Thyroid gland (tissue), 4 donors: ENCODE data around the gene DOLPP1. TPM values are rescaled to one million over a fixed set of nuclear protein-coding genes. Genes with fewer than 3 reads are reported as not detected.
A peak's percentile ranks its signal among the peaks of the same experiment; 100 is the strongest.
"Not testable (repeated sequence)": the region's sequence is repeated elsewhere in the genome, so short reads cannot be mapped to it uniquely, and the experiment has no call there.

ENCODE experiments used
- DNase-seq, 2 donors: peaks; one replicate each; pipeline ENCODE4 v3.0.0-alpha.2; 2019
- H3K27ac ChIP-seq, 3 donors: fragments of 200-600 bp; sonication (generic); 1 replicate in 2 of 3; 2 replicates in 1 of 3; pipeline ENCODE4 v1.5.1; 2016 to 2019; ENCODE audit warnings: mild to moderate bottlenecking in 1 of 3, moderate library complexity in 1 of 3
- H3K27me3 ChIP-seq: fragments of 200-600 bp; sonication (generic); one replicate; pipeline ENCODE4 v1.5.1; 2019
- H3K36me3 ChIP-seq, 2 donors: fragments of 200-600 bp; sonication (generic); one replicate each; pipeline ENCODE4 v1.5.1; 2016 to 2019
- H3K4me1 ChIP-seq, 2 donors: fragments of 200-600 bp; sonication (generic); one replicate each; pipeline ENCODE4 v1.5.1; 2017 to 2019
- H3K4me3 ChIP-seq, 3 donors: fragments of 200-600 bp; sonication (generic); replicated peaks in 1 of 3; 1 replicate in 2 of 3; 2 replicates in 1 of 3; pipeline ENCODE4 v1.5.1; 2016; ENCODE audit warnings: mild to moderate bottlenecking in 1 of 3
- H3K9me3 ChIP-seq: fragments of 200-600 bp; sonication (generic); one replicate; pipeline ENCODE4 v1.5.1; 2017
- CTCF ChIP-seq, 6 experiments: fragments of 200-600 bp in 3 of 6; fragments of 450-650 bp in 3 of 6; sonication (generic) in 3 of 6; IDR thresholded peaks; one replicate each; pipeline ENCODE4 v1.5.1; 2016 to 2019; ENCODE audit warnings: antibody characterized with exemption in 6 of 6, mild to moderate bottlenecking in 2 of 6, inconsistent platforms in 1 of 6, moderate library complexity in 1 of 6
- POLR2A ChIP-seq, 2 donors: fragments of 450-650 bp; IDR thresholded peaks; one replicate each; pipeline ENCODE4 v1.6.1; 2017; ENCODE audit warnings: antibody characterized with exemption in 2 of 2, mild to moderate bottlenecking in 2 of 2, moderate library complexity in 1 of 2
- WGBS, 2 donors: methylation state at CpG; one replicate each; pipeline ENCODE4 v1.1.5; 2017; 5-methylcytosine and 5-hydroxymethylcytosine counted together
- intact Hi-C: fragments of 100-400 bp; cut with DNase I; formaldehyde crosslinking; loops from one replicate; pipeline ENCODE4 v1.15.1; 2023
- total RNA-seq, 4 donors: library from RNA; depleted of rRNA; stranded (reverse); fragments of >200 nt; gene quantifications; one replicate each; pipeline ENCODE4 v1.2.3, GENCODE V29; 2016

Gene DOLPP1
- total RNA-seq, 4 donors from 2014 or later = 6.0 to 10.9 (median 8.3) TPM

DNA sequence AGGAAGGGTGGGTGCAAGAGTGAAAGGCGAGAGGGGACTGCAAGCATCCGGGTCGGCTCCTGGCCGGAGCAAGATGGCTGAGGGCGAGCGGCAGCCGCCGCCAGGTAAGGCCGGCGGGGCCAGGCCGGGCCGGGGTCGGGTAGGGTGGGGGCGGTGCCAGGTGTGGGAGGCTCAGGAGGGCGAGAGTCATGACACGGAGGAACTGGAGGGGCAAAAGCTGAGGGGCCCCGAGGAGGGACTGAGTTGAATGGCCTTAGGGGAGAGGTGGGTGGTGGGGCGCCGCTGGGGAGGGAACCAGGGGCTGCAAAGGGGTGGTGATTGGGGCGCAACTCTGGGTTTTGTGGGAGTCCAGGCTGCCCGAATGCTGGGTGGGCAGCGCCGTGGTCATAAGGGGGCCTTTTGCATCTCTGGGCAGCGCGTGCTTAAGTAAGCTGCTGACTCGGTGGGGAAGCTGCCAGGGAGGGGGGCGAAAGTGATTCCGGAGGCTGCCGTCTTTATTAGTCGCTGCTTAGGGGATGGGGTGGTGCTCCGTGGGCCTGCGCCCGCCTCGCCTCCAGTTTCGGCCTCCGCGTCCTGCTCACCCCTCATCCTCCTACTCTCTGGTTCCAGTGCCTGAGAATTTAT, 30.7 kb downstream of the DOLPP1 start:
- Histone ChIP-seq H3K9me3 (no peaks in the 10 kb centered on the region), H3K4me3 (peak overlapping the region; percentile 73 to 97 (median 96)), H3K27ac (peak overlapping the region; percentile 90 to 97 (median 95)), H3K36me3 (peaks cover 0 to 6% of the 10 kb centered on the region in 2 donors), H3K4me1 (peaks cover 22 to 24% of the 10 kb centered on the region in 2 donors), H3K27me3 (no peaks in the 10 kb centered on the region)
- TF ChIP-seq POLR2A (IDR thresholded peaks at IDR 0.05) = no peak
- no peak for TF ChIP-seq CTCF (IDR thresholded peaks at IDR 0.05)
- intact Hi-C loops = no loop called here
- peak; percentile 41 to 51 for DNase-seq
- 1 to 2% methylated on average over 32 to 36 of the region's 37 CpGs for WGBS, 2 donors

DNA sequence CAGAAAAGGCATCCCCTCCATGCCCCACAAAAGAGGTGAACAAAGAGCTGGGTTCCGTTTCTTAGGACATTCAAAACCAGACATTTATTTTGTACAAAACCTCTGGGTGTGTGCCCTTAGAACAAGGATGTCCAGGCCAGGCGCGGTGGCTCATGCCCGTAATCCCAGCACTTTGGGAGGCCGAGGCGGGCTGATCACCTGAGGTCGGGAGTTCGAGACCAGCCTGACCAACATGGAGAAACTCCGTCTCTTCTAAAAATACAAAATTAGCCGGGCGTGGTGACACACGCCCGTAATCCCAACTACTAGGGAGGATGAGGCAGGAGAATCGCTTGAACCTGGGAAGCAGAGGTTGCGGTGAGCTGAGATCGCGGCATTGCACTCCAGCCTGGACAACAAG, 31.6 kb downstream of the DOLPP1 start:
- H3K9me3 ChIP-seq, intact Hi-C loops, DNase-seq, H3K36me3 ChIP-seq, H3K27me3 ChIP-seq, H3K27ac ChIP-seq: not testable (repeated sequence)
- 91 to 93% methylated on average over 17 of the region's 17 CpGs for WGBS, 2 donors
- Histone ChIP-seq H3K4me1 (peaks cover 22 to 24% of the 10 kb centered on the region in 2 donors), H3K4me3 (peak overlapping the region in 1 of 3 donors; percentile 73)

GRCh38 chr9:129113645-129114304, 32.9 kb downstream of the DOLPP1 start:
- no peak overlapping the region for H3K27ac ChIP-seq
- DNase-seq = no peak
- no peak for TF ChIP-seq CTCF (IDR thresholded peaks at IDR 0.05)
- no peak for TF ChIP-seq POLR2A (IDR thresholded peaks at IDR 0.05)

DNA sequence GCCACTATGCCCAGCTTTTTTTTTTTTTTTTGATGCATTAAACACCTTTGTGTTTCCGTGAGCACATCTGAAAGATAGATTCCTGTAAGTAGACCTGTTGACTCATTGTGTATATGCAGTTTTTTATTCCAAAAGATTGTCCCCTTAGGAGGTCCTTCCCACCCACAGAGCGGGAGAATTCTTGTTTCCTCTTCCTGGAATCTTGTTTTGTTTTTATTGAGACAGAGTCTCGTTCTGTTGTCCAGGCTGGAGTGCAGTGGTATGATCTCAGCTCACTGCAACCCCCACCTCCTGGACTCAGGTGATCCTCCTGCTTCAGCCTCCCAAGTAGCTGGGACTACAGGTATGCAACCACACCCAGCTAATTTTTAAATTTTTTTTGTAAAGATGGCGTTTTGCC, 37.9 kb downstream of the DOLPP1 start:
- intact Hi-C loops = no loop called here
- no peaks in the 10 kb centered on the region for H3K9me3 ChIP-seq
- H3K27ac ChIP-seq = no peak overlapping the region
- no peak overlapping the region for H3K4me3 ChIP-seq
- H3K27me3 ChIP-seq = no peaks in the 10 kb centered on the region
- H3K4me1 ChIP-seq = peaks cover 0 to under 1% of the 10 kb centered on the region in 2 donors
- 77 to 78% methylated on average over 4 of the region's 4 CpGs for WGBS, 2 donors
- TF ChIP-seq POLR2A (IDR thresholded peaks at IDR 0.05) (no peak), CTCF (IDR thresholded peaks at IDR 0.05) (no peak)
- DNase-seq = no peak
- H3K36me3 ChIP-seq = peaks cover 13 to 20% of the 10 kb centered on the region in 2 donors

More at GRCh38 chr9:129113645-129114304, 32.9 kb downstream of the DOLPP1 start:
- Histone ChIP-seq H3K4me3 (no peak overlapping the region), H3K4me1 (peaks cover 20 to 24% of the 10 kb centered on the region in 2 donors), H3K36me3 (no peaks in the 10 kb centered on the region), H3K27me3 (no peaks in the 10 kb centered on the region), H3K9me3 (no peaks in the 10 kb centered on the region)
- WGBS, 2 donors = 89 to 93% methylated on average over 17 of the region's 17 CpGs
- intact Hi-C loops = no loop called here

- H3K4me1 ChIP-seq = no peaks in the 10 kb centered on the region
- TF ChIP-seq CTCF (IDR thresholded peaks at IDR 0.05) = no peak
- DNase-seq = no peak
- no peaks in the 10 kb centered on the region for H3K9me3 ChIP-seq
- no peak overlapping the region for H3K4me3 ChIP-seq
- intact Hi-C loops = no loop called here
- H3K36me3 ChIP-seq = peaks cover 13 to 25% of the 10 kb centered on the region in 2 donors
- H3K27ac ChIP-seq = no peak overlapping the region
- 86 to 87% methylated on average over 3 of the region's 3 CpGs for WGBS, 2 donors
- no peaks in the 10 kb centered on the region for H3K27me3 ChIP-seq
Observed at GRCh38 chr9:129121483-129121882, 40.6 kb downstream of the DOLPP1 start.
